ENCODE data around the gene THBS2. TPM values are rescaled to one million over a fixed set of nuclear protein-coding genes. Genes with fewer than 3 reads are reported as not detected.

THBS2 gene
- total and polyA plus RNA-seq, 10 of the 15 experiments (the other 5 are each of a cell fraction or from before 2014, with no cell fraction given): 0.07 to 0.10 TPM; not detected in 8

GRCh38 chr6:169238766-169239165 is 14.9 kb downstream of the THBS2 start:
- Histone ChIP-seq H3K9ac (ENCODE audit: control insufficient read depth, insufficient read depth, low read length) (no peak overlapping the region), H3K79me2 (ENCODE audit: control insufficient read depth, insufficient read depth, low read length) (no peaks in the 10 kb centered on the region), H4K20me1 (ENCODE audit: control insufficient read depth, insufficient read depth) (no peaks in the 10 kb centered on the region), H3K4me1 (ENCODE audit: control insufficient read depth, insufficient read depth, low read length) (no peaks in the 10 kb centered on the region), H3K36me3 (ENCODE audit: control insufficient read depth in 2 of 2, insufficient read depth in 2 of 2, low read length in 1 of 2) (no peaks in the 10 kb centered on the region), H3K4me2 (ENCODE audit: control insufficient read depth, insufficient read depth) (no peak overlapping the region), H3K9me3 (replicated peaks; ENCODE audit: control insufficient read depth, insufficient read depth, low read length) (peaks cover 2% of the 10 kb centered on the region; the same call in 1 of the 3 replicates), H2AFZ (ENCODE audit: control insufficient read depth, low read depth, low read length) (no peak overlapping the region), H3K4me3 (no peak overlapping the region), H3K27me3 (replicated peaks in 1 of 2; ENCODE audit: control insufficient read depth in 2 of 2, insufficient read depth in 2 of 2, low read length in 1 of 2) (no peaks in the 10 kb centered on the region), H3K27ac (ENCODE audit: control insufficient read depth, insufficient read depth) (no peak overlapping the region)
- TF ChIP-seq TCF12 (IDR thresholded peaks at IDR 0.05; ENCODE audit: low read depth, low read length) (no peak), ZSCAN29 (IDR thresholded peaks at IDR 0.05) (no peak), IKZF1 (conservative IDR thresholded peaks at IDR 0.05) (no peak), RB1 (IDR thresholded peaks at IDR 0.05; ENCODE audit: borderline replicate concordance) (no peak), JUND (IDR thresholded peaks at IDR 0.05; ENCODE audit: low read depth, low read length) (no peak), BMI1 (IDR thresholded peaks at IDR 0.05; ENCODE audit: borderline replicate concordance) (no peak), RELB (IDR thresholded peaks at IDR 0.05; ENCODE audit: low read depth) (no peak), ZNF217 (IDR thresholded peaks at IDR 0.05) (no peak), YY1 (IDR thresholded peaks at IDR 0.05; ENCODE audit: low read depth, low read length) (no peak), NKRF (conservative IDR thresholded peaks at IDR 0.05) (no peak)
- BruUV-seq (replicated peaks): no TSS peak
- WGBS (ENCODE audit: insufficient coverage, insufficient replicate concordance, low lambda C conversion rate, missing lambda C conversion rate): 11% methylated on average over 6 of the region's 8 CpGs
- RAD21 ChIA-PET (ENCODE audit: unreplicated experiment): no interaction called here
- POLR2A ChIA-PET: no interaction called here
- FAIRE-seq (no peak), ATAC-seq (no peak), DNase-seq (ENCODE audit: low read depth, low spot score) (no peak)
- in situ Hi-C loops (cut with MboI): no loop called here
- CTCF ChIA-PET: no interaction called here
- SMC1A ChIA-PET (ENCODE audit: uncharacterized antibody, unreplicated experiment): no interaction called here
- intact Hi-C loops (cut with micrococcal nuclease; ENCODE audit: unreplicated experiment): no loop called here

Measured in GM12878 (cell line).